Body of pancreas (tissue), 4 donors: Measurements from ENCODE around the gene GRK3. TPM values are rescaled to one million over a fixed set of nuclear protein-coding genes. Genes with fewer than 3 reads are reported as not detected.
"Not testable (repeated sequence)": the region's sequence is repeated elsewhere in the genome, so short reads cannot be mapped to it uniquely, and the experiment has no call there.

Source experiments
- ATAC-seq: fragments of 150-250 bp; one replicate; pipeline ENCODE4 v1.9.1; 2016
- DNase-seq, 4 donors: peaks; one replicate each; pipeline ENCODE4 v3.0.0-alpha.2; 2019
- H3K27ac ChIP-seq, 4 donors: fragments of 200-600 bp; sonication (generic); 1 replicate in 3 of 4; 2 replicates in 1 of 4; pipeline versions ENCODE4 v1.5.1 to v1.6.1; 2016 to 2019; ENCODE audit warnings: mild to moderate bottlenecking in 1 of 4, mixed read lengths in 1 of 4, moderate library complexity in 1 of 4
- H3K27me3 ChIP-seq, 2 donors: fragments of 200-600 bp; sonication (generic); one replicate each; pipeline ENCODE4 v1.6.0; 2016; ENCODE audit warnings: mild to moderate bottlenecking in 1 of 2
- H3K36me3 ChIP-seq, 2 donors: fragments of 200-600 bp; sonication (generic); replicated peaks in 1 of 2; 2 replicates each; pipeline ENCODE4 v1.5.1; 2016; ENCODE audit warnings: low read depth in 2 of 2; ENCODE audit not compliant: insufficient read depth in 1 of 2
- H3K4me1 ChIP-seq: fragments of 200-600 bp; sonication (generic); one replicate; pipeline ENCODE4 v1.6.0; 2016
- H3K4me3 ChIP-seq, 2 donors: fragments of 200-600 bp; sonication (generic); 1 replicate in 1 of 2; 2 replicates in 1 of 2; pipeline ENCODE4 v1.5.1; 2016 to 2019
- H3K9me3 ChIP-seq, 3 donors: fragments of 200-600 bp; sonication (generic); 1 replicate in 2 of 3; 2 replicates in 1 of 3; pipeline ENCODE4 v1.5.1; 2016
- POLR2A ChIP-seq, 3 donors: fragments of 450-650 bp; IDR thresholded peaks; one replicate each; pipeline ENCODE4 v1.6.1; 2016; ENCODE audit warnings: antibody characterized with exemption in 3 of 3, mild to moderate bottlenecking in 2 of 3
- WGBS, 2 donors: methylation state at CpG; one replicate each; pipeline ENCODE4 v1.1.5; 2017; 5-methylcytosine and 5-hydroxymethylcytosine counted together
- intact Hi-C: fragments of 100-400 bp; cut with DNase I; formaldehyde crosslinking; loops from one replicate; pipeline ENCODE4 v1.15.1; 2023
- total RNA-seq, 2 donors: library from RNA; depleted of rRNA; stranded (reverse); fragments of >200 nt; gene quantifications; one replicate each; pipeline ENCODE4 v1.1.0, GENCODE V29; 2016
- TF ChIP-seq, protein P1 (sequence below), 7 experiments: fragments of 450-650 bp in 4 of 7; fragments of 200-600 bp in 3 of 7; sonication (generic) in 3 of 7; IDR thresholded peaks; one replicate each; pipeline ENCODE4 v1.5.1; 2016 to 2019; ENCODE audit warnings: antibody characterized with exemption in 7 of 7

The GRK3 gene
- 10 to 100 TPM; 10.4 to 10.9 TPM for total RNA-seq

DNA sequence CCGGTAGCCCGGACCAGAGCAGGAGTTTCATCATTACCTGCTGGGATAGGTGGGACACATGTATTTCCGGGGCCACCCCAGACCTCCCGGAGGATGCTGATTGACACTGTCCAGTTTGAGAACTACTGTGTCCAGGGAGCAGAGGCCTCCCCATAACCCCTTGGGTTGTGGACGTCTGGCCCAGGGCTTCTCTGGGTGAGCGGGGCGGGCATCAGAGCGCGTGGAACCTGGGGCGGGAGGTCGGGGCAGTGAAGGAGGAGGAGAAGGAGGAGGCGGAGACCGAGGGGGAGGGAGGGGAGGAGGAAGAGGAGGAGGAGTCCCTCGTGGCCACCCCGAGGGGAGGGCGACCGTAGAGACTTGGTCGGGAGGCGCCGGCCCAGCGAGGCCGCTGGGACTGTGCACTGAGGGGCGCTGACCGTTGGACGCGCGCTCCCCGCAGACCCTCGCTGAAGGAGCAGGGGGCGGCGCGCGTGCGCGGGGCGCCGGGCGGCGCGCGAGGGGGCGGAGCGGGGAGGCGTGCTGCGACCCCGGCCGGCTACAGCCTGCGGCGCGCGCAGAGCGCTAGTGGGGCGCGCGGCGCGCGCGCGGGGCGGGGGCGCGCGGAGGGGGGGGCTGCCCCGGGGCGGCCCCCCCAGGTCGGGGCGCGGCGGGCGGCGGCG lies at the start of gene GRK3:
Gene GRK3 (plus strand): TSS at position 356 of the 659 bp plus-strand sequence. CDS start 366 bp downstream, outside the sequence.
- TF ChIP-seq, protein P1, sequence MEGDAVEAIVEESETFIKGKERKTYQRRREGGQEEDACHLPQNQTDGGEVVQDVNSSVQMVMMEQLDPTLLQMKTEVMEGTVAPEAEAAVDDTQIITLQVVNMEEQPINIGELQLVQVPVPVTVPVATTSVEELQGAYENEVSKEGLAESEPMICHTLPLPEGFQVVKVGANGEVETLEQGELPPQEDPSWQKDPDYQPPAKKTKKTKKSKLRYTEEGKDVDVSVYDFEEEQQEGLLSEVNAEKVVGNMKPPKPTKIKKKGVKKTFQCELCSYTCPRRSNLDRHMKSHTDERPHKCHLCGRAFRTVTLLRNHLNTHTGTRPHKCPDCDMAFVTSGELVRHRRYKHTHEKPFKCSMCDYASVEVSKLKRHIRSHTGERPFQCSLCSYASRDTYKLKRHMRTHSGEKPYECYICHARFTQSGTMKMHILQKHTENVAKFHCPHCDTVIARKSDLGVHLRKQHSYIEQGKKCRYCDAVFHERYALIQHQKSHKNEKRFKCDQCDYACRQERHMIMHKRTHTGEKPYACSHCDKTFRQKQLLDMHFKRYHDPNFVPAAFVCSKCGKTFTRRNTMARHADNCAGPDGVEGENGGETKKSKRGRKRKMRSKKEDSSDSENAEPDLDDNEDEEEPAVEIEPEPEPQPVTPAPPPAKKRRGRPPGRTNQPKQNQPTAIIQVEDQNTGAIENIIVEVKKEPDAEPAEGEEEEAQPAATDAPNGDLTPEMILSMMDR (IDR thresholded peaks at IDR 0.05), result no peak
- peak in 2 of 3 donors; percentile 51 to 63 for TF ChIP-seq POLR2A (IDR thresholded peaks at IDR 0.05)
- Histone ChIP-seq H3K36me3 (no peaks in the 10 kb centered on the region), H3K27me3 (no peaks in the 10 kb centered on the region), H3K4me3 (peak within 1 kb of the TSS; percentile 70 to 93), H3K27ac (peak within 1 kb of the TSS; percentile 9 to 85 (median 65)), H3K4me1 (peaks cover 22% of the 10 kb centered on the region), H3K9me3 (no peaks in the 10 kb centered on the region)
- ATAC-seq, result peak; percentile 75
- intact Hi-C loops, result no loop called here
- 0 to 1% methylated on average over 11 to 33 of the region's 73 CpGs for WGBS, 2 donors
- peak; percentile 67 to 78 (median 71) for DNase-seq

DNA sequence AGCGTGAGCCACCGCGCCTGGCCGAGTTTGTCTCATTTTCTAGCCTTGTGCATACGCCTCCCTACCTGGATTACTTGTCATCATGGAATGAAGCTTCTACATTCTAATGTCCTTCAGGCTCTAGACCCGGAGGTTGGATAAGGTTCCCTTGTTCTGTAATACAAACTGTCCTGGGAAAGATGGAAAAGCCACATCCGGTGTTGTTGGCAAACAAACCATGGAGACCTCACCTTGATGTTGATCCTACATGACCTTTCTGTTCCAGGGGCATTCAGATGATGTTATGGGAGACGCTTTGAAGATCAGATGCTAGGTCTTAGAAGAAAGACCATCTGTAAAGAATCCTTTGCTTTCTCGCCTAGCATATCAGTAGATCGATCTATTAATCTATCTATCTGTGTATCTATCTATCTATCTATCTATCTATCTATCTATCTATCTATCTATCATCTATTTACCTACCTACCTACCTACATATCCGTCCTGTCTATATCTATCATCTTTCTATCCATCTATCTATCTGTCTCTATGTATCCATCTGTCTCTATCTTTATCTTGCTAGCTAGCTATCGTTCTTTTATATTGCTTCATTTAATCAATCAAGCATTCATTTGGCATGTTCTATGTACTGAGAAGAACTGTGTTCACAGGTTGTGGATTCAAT lies 46.3 kb upstream of the GRK3 start:
- 75% methylated on average over 12 of the region's 12 CpGs for WGBS, 2 donors

DNA sequence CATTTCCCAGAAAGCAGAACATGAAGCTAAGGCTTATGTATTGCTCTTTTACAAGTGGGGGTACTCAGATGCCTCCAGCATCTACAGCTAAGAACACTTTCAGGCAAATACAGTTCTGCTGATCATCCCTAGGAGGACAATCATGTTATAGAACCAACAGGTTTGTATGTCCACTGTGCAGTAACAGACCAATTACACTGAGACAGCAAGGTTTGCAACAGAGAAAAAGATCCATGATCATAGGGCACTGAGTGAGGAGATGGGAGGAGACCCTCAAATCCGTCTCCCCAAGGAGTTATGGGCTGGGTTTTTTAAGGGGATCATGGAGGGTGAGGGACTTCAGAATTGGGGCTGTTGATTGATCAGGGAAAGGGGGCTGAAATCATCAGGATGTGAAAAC lies 39.1 kb upstream of the GRK3 start:
- no peak overlapping the region for H3K4me3 ChIP-seq
- H3K4me1 ChIP-seq, result no peaks in the 10 kb centered on the region
- no peaks in the 10 kb centered on the region for H3K27me3 ChIP-seq
- WGBS, 2 donors, result 50 to 56% methylated on average over 1 of the region's 1 CpG
- TF ChIP-seq POLR2A (IDR thresholded peaks at IDR 0.05), result no peak
- TF ChIP-seq, protein P1 (IDR thresholded peaks at IDR 0.05), result no peak
- peaks cover 0 to 10% (median 0%) of the 10 kb centered on the region in 3 donors for H3K9me3 ChIP-seq
- no peaks in the 10 kb centered on the region for H3K36me3 ChIP-seq
- intact Hi-C loops, result no loop called here
- ATAC-seq, result no peak
- peak overlapping the region in 2 of 4 donors; percentile 34 to 40 for H3K27ac ChIP-seq
- DNase-seq, result no peak

More for the DNA sequence above, 46.3 kb upstream of the GRK3 start:
- TF ChIP-seq POLR2A (IDR thresholded peaks at IDR 0.05), result no peak
- TF ChIP-seq, protein P1 (IDR thresholded peaks at IDR 0.05), result no peak
- Histone ChIP-seq H3K4me1 (no peaks in the 10 kb centered on the region), H3K27ac (no peak overlapping the region), H3K9me3 (no peaks in the 10 kb centered on the region), H3K27me3 (no peaks in the 10 kb centered on the region), H3K36me3 (no peaks in the 10 kb centered on the region), H3K4me3 (no peak overlapping the region)
- DNase-seq (no peak), ATAC-seq (no peak)
- intact Hi-C loops, result no loop called here

DNA sequence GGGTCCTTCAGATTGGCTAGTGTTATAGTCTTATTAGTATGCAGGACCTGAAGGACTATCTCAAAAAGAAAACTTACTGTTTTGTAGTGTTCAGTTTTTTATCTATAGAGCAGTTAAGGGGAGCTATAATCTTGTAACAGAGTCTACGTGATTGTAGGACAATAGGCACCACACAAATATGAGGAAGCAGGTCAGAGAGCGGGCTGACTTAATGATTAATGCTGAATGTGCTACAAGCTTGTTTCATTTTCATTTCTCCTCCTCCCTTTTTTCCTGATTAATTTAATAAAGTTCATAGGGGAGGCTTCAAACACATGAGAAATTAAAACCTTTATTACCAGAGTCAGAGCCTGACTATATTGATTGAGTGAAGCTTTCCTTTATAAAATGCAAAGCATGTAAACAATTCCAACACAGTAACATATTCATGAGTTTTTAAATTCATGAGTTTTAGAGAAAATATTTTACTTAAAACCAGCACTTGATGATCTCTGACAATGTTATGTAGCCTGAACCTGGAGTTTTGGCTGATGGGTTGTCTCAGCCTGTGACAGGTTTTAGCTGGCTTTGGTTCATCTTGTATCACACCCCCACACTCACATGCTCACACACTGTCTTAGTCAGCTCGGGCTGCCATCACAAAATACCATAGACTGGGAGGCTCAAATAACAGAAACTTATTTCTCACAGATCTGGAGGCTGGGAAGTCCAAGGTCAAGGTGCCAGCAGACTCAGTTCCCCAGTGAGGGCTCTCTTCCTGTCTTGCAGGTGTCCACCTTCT lies 38.5 kb upstream of the GRK3 start:
- 47 to 50% methylated on average over 3 of the region's 3 CpGs for WGBS, 2 donors
- intact Hi-C loops, H3K4me3 ChIP-seq, H3K27me3 ChIP-seq, H3K36me3 ChIP-seq, H3K9me3 ChIP-seq, H3K4me1 ChIP-seq: not testable (repeated sequence)
- ATAC-seq, result peak; percentile 77
- peak overlapping the region in 3 of 4 donors; percentile 17 to 40 (median 34) for H3K27ac ChIP-seq
- peak in 2 of 4 donors; percentile 30 to 45 for DNase-seq

DNA sequence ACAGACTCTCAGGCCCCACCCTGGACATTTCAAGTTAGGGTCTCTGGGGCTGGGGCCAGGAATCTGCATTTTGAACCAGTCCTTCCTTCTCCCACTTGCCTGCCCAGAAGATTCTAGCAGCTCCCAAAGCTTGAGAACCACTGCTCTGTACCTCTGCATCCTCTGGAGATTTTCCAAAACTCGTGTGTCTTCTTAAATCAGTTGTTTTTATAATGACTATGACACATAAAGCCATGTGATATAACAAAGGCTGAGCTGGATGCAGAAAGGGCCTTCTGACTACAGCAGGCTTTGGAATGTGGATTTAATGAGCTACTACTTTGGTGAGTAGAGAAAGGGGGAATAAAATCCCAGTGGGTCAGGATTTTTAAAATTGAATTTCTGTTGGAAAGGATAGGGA lies 37.5 kb upstream of the GRK3 start:
- H3K9me3 ChIP-seq, H3K36me3 ChIP-seq, H3K4me1 ChIP-seq, H3K27me3 ChIP-seq, H3K4me3 ChIP-seq, DNase-seq, ATAC-seq, intact Hi-C loops, H3K27ac ChIP-seq: not testable (repeated sequence)
- WGBS, 2 donors, result 12 to 33% methylated on average over 1 of the region's 1 CpG

DNA sequence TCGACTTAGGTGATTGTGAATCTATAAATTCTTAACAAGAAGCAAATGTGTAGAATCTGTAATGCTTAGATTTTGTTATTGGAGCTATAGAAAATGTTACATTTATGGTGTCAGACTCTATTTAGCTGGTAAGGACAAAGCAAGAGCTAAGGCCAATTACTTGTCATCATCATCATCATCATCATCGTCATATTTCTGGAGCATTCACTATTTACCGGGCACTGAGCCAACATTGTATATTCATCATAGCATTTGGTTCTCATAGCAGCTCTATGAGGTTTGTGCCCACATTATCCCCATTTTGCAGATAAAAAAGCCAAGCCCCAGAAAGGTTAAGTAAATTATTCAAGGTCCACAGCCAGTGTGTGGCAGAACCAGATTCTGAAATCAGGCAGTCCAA lies 36.4 kb upstream of the GRK3 start:
- intact Hi-C loops, ATAC-seq, H3K27ac ChIP-seq, H3K9me3 ChIP-seq, H3K27me3 ChIP-seq, H3K4me1 ChIP-seq, DNase-seq, H3K4me3 ChIP-seq, H3K36me3 ChIP-seq: not testable (repeated sequence)
- 53 to 61% methylated on average over 3 of the region's 3 CpGs for WGBS, 2 donors

DNA sequence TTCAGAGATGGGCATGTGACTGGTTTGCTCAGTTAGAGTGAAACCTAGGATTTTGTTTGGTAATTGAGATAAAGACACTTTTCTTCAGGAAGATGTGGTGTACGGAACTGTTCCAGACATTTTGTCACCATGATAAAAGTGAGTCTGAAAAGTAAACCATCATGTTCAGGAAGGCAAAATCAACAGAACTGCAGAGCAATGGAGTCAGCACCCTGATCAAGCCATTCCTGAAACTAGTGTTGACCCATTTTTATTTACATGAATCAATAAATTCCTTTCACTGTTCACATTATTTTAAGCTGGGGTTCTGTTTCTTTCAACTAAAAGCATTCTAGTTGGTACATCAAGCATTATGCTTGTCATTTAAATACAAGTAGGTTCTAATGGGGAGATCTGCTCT lies 35.4 kb upstream of the GRK3 start:
- DNase-seq, H3K4me3 ChIP-seq, H3K27me3 ChIP-seq, ATAC-seq, H3K27ac ChIP-seq, H3K4me1 ChIP-seq, intact Hi-C loops, H3K9me3 ChIP-seq, H3K36me3 ChIP-seq: not testable (repeated sequence)
- 67 to 85% methylated on average over 1 of the region's 1 CpG for WGBS, 2 donors

DNA sequence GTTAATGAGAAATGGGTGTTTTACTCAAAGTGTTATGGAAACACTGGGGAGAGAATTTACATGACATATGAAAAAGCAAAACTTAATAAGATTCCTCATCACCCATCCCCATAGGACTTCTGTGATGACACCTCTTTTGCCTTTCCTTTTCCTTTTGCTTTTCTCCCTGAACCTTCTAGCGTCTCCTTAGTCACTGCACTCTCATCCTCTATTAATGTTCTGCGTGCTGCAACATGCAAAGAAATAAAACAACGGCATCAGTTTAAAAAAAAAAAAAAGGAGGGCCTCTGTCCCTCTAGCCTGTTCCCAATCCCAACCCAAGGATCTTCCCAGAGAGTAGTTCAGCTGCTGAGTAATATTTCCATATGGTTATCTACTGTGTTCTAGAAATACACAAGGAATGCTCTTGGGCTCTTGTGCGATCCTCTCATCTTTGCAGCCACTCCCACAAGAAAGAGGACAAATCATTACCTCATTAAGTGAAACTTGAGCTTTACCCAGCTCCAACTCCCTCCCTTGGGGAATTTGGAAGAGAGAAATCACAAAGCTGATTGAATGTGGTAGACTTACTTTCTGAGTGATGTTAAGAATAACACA lies 34.8 kb upstream of the GRK3 start:
- intact Hi-C loops, result loop anchor here (10.0 kb wide), 1 partner anchor 245 kb away; no protein-coding TSS in a partner anchor
- H3K27ac ChIP-seq, H3K27me3 ChIP-seq, H3K9me3 ChIP-seq, ATAC-seq, H3K4me3 ChIP-seq, H3K4me1 ChIP-seq, DNase-seq, H3K36me3 ChIP-seq: not testable (repeated sequence)
- 68 to 78% methylated on average over 4 of the region's 4 CpGs for WGBS, 2 donors
